Putamen (tissue), 1 donor: ENCODE results near the gene ICAM5.
"Not testable (repeated sequence)": the region's sequence is repeated elsewhere in the genome, so short reads cannot be mapped to it uniquely, and the experiment has no call there.

Experiments
- DNase-seq: peaks from one replicate; pipeline ENCODE4 v3.0.0-alpha.2; 2016; ENCODE audit warnings: low spot score

ICAM5 gene

DNA sequence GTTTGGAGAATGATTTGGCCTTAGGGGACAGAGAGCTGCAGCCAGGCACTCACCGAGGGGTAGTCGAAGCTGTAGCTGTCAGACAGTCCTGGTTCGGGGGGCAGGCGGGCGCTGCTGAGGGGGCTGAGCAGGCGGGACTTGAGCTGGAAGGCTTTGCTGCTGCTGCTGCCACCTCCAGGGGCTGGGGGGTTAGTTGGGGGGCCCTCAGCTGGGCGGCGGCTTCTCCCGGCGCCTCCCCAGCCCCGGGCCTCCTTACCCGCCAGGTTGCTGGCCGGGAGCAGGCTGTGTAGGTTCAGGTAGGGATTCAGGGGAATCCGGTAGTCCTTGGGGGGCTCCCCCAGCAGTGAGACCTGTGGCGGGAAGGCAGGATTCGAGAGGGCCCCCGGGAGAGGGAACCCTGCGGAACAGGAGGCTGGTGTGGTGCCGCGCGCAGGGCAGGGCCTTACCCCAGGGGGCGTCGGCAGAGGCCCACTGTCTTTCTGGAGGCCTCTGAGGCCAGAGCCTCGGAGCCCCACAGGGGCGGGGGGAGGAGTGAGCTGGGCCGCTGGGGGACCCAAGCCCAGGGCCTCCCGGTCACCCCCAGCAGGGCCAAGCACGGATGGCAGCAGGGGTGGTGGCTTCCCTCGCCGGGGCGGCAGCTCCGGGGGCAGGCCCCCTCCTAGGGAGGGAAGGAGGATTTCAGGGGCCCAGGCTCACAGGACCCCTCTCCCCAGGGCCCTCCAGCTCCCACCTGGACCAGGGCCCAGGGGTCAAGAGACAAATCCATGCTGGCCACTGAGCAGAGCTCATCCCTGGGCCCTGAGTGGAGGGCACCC lies 31.1 kb downstream of the ICAM5 start:
- DNase-seq = no peak

DNA sequence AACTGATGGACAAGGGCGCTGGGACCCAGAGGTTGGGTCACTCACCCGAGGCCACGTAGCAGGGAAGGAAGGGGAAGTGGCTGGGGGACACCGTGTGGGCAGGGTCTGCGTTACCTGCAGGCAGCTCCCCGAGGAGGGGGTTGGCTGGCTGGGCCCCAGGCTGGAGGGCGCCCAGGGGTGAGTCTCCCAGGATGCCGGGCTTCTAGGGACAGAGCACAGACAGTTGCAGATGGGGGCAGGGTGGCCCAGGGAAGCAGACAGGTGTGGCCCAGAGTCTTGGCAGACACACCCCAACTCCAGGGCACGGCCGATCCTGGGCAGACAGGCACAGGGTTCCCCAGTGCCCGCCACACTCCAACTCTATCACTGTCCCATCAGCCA lies 31.7 kb downstream of the ICAM5 start:
- no peak for DNase-seq

- no peak for DNase-seq
Observed at GRCh38 chr19:10321874-10322835, 32.4 kb downstream of the ICAM5 start.

GRCh38 chr19:10325732-10326131 lies 36.0 kb downstream of the ICAM5 start:
- DNase-seq = no peak

GRCh38 chr19:10327793-10328192 lies 38.0 kb downstream of the ICAM5 start:
- no peak for DNase-seq

- no peak for DNase-seq
Observed at GRCh38 chr19:10328558-10329429, 39.0 kb downstream of the ICAM5 start.

DNA sequence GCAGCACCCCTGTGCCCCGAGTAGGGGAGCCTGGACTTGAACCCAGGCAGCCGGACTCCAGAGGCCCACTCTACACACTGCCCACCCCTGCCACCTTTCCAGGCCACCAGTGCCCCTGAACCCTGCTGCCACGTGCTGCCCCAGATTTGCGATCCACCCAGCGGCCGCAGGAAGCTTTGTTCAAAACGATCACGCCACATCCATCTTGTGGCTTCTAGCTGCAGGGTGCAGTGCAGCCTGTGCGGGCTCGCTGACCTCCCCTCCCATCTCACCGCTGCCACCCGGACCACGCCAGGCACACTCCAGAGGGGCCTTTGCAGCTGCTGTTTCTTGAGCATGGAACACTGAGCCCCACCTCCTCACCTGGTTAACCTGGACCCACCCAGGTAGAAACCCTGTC lies 39.8 kb downstream of the ICAM5 start:
- no peak for DNase-seq

GRCh38 chr19:10332158-10332964 lies 42.6 kb downstream of the ICAM5 start:
- no peak for DNase-seq

DNA sequence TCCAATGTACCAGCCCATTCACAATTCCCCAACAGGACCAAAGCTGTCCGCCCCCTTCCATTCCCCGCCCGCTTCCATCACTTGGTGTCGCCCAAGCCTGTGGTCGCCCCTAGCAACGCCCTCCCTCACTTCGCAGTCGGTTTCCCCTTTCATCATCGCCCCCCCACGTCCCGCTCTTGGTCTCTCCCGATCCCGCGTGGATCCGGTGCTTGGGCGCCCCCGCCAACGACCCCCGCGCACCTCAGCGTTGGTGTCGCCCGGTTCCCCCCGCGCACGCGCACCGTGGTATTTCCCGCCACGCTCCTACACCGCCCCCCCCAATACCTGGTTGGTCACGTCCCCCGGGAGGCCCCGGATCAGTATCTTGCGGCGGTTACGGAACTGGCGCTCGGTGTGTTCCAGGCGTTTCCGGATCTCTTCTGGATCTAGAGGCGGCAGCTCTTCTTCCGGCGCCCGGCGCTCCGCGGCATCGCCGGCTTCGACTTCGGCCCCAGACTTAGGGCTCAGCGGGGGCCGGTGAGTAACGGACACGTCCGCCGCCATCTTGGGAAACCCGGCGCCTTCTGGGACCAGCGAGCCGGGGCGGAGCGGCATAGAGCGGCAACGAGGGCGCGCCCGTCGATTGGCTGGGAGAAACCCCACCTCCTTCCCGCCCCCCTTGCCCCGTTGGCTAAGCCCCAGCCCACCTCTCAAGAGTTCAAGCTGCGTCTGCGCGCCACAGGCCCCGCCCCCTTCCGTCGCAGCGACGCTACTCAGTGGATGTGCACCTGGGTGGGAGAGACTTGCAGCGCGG lies 43.4 kb downstream of the ICAM5 start, which contains the start of gene RAVER1:
TSS of gene RAVER1 (minus strand) at position 565 of the 793 bp plus-strand sequence. CDS start at position 543, 22 bp downstream.
- DNase-seq = peak; percentile 97

- no peak for DNase-seq
Observed at GRCh38 chr19:10333758-10334587, 44.2 kb downstream of the ICAM5 start.

DNA sequence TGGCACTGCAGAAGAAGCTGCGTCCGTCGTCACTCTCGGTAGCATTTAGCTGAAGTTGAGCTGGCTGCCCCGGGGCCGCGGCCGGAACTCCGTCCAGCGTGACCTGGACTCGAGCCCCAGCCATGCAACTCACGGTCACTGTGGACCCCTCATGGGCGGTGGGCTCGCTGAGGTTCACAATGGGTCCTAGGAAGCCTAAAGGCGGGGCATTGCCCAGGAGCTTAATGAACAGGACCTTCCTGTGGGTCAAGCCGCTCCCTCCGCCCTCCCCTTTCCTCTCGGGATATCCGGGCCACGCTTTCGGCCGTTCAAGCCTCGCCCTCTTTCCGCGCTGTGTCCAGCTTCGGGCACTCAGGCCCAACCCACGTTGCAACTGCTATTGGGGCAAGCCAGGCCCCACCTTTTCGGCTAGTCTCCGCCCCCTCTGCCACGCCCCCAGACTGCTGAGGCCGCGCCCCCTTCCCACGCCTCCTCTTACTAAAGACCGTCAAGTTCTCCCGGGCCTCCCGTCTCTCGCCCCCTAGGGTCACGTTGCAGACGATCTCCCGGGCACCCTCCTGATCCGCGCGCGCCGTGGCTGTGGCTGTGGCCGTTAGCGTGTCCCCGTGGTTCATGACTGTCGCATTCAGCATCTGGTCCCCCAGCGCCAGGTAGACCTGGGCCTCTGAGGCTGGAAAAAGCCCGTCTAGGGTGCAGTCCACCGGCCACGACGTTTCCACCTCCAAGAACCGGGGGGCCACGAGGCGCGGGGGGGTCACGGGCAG lies 45.0 kb downstream of the ICAM5 start:
- DNase-seq = peak; percentile 74

DNA sequence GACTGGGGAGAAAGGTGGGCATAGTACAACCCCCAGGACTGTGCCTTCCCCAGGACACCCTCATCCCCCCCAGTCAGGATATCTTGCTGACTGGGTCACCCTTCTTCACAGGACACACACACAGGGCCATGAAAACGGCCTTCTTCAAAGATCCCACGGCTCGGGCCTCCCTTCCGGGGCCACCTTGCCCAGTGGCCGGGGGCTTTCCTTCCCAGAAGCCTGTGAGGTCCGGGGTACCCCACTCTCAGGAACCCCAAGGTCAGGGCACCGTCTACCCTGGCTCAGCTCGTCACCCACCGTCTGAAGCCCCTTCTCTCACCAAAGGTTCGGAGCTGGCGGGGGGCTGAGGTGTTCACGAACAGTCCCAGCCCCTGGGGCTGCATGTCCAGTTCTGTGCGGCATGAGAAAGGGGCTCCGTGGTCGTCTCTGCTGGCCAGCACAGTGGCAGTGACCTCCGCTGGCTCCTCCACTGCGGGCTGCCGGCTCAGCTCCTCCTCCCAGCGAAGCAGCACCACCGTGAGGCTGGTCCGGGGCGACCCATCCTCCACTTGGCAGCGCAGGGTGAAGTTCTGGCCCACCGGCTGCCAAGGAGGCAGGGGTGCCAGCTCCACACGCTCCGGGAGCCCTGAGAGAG lies 45.7 kb downstream of the ICAM5 start:
- DNase-seq = no peak

- DNase-seq = not testable (repeated sequence)
Observed at GRCh38 chr19:10336725-10337124, 47.0 kb downstream of the ICAM5 start.

DNA sequence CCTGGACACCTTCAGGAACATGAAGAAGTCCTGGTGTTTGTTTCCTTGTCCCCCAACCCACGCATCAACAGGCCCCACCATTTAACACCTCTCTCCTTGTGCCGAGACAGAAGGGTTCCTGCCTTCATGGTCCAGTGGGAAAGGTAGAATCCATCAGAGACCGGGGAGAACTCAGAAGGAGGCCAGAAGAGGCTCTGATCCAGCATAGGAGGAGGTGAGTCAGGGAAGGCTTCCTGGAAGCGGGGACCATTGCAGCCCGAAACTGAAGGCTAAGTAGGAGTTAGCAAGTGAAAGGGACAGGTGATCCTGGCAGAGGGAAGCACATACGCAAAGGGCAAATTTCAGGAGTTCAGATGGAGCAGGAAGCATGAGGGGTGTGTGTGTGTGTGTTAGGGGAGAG lies 49.2 kb downstream of the ICAM5 start:
- DNase-seq = no peak

- DNase-seq = no peak
Observed at GRCh38 chr19:10339380-10339960, 49.7 kb downstream of the ICAM5 start, which contains the start of gene ICAM3. Gene ICAM3, minus strand, starts transcription at chr19:10339624. Its CDS starts 10 bp downstream, at chr19:10339614.

DNA sequence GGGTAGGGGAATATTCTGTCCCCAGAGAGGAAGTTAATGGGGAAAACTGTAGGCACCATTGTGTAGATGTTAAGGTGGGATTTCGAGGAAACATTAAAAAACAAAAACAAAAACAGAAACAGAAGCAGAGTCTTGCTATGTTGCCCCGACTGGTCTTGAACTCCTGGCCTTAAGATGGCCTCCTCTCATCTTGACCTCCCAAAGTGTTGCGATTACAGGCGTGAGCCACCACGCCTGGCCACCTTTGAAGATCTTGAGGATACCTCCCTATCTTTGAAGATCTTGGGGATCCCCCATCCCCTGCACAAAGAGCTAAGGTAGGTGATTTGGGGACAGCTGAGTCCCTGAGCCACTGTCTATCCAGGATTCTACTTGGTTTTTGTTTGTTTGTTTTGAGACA lies 50.2 kb downstream of the ICAM5 start:
- DNase-seq = no peak

GRCh38 chr19:10343495-10343894 lies 53.7 kb downstream of the ICAM5 start:
- DNase-seq = no peak
